HG03196 (cell line): ENCODE results near the gene FOXK1.
A peak's percentile ranks its signal among the peaks of the same experiment; 100 is the strongest.
"Not testable (repeated sequence)": the region's sequence is repeated elsewhere in the genome, so short reads cannot be mapped to it uniquely, and the experiment has no call there.

Experiments used
- ATAC-seq: cut with Tn5 transposase; IDR thresholded peaks from one replicate; pipeline ENCODE4 v1.9.1; 2021; ENCODE audit not compliant: unreplicated experiment

The FOXK1 gene

DNA sequence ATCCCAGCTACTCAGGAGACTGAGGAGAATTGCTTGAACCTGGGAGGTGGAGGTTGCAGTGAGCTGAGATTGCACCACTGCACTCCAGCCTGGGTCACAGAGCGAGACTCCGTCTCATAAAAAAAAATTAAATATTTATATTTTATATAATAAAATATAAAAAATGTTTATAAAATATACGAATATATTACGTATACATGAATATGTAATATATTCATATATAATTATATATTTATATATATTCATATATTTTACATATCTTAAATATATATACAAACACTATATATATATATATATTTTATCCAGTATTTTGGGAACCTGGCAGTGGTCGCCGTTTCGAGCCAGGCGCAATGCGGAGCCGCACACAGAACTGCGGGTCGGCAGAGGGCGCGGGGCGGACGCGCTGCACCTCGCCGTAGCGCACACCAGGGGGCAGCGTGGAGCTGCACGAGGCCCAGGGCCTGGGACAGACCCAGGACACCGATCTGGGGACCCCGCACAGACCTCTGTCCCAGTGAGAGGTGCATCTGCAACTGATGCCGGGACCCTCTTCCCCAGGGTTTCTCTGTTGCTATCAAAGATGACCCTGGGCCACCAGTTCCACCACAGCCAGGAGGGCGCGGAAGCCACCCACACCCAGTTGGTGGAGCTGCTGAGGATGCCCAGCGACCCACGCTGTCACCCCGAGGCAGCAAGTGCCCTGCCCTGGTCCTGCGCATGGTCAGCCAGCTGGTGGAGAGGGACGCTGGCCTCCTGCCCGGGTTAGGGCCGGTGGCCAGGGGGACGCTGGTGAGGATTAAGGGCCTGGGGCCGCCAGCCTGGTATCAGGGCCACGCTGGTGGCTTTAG is 116.0 kb downstream of the FOXK1 start:
- ATAC-seq: peak; percentile 63

DNA sequence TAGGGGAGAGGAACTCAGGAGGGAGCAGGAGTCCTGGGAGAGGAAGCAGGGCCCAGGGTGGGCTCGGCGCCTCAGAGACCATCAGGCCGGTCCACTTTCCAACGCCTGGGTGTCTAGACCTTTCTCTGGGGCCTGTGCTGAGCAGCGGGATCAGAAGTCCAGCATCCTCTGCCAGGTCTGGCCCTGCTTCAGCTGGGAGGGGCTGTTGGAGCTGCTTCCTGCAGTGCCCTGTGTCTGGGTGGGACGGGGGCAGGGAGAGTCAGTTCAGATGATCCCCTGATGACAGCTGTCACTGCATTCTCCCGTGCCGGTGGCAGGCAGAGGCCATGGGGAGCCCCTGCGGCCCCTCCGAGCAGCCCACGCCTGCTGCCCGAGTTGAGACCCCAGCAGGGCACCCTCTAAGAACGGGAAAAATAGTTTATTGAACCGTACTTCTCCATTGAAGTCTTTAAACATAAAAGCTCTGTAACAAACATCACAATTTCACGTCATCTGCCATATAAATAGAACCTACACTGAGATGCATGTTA is 116.7 kb downstream of the FOXK1 start:
- no peak for ATAC-seq

DNA sequence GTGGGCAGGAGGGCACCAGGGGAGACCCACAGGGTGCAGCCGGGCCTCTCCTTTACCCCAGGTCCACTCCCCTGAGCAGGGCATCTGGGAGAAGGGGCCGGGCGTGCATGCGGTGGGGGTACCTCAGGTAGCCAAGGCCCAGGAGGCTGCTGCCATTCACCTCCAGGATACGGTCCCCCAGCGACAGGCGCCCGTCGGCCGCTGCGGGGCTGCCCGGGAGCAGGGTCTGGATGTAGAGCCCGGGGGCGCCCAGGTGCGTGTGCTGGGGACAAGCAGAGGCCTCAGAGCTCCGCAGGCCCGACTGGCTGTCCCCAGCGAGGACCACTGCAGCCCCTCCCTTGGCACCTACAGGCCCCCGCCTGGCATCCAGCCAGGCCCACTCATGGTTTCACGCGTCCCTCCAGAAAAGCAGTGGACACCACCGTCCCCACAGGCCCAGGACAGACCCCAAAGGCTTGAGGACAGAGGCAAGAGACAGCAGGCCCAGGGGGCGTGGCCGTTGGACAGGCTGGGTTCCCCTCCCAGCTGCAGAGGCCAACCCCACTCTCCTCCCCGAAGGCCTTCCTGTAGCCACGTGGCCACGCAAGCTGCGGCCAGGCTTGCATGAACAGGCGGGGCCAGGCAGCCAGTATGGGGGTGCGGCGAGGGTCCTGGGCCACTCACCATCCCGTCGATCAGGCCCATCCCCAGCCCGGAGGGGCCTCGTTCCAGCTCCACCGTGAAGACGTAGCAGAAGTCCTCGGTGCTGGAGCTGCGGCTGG is 117.6 kb downstream of the FOXK1 start:
- no peak for ATAC-seq

DNA sequence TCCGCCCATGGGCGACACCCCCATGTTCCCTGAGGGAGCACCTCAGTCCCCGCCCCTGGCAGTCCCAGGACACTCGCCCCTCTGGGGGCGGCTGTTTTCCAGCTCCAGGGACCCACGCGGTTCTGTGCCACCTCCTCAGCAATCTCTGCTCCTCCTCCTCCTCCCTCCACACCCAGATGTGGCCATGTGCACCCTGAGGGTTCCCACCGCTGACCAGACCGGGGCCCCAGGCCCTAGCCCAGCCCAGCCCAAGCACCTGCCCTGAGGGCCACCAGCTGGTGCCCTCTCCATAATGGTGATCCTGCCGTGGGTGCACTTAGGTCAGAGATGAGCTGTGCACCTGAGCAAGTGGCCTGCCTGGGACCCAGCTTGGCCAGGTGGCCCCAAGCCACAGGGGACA is 118.4 kb downstream of the FOXK1 start:
- no peak for ATAC-seq

DNA sequence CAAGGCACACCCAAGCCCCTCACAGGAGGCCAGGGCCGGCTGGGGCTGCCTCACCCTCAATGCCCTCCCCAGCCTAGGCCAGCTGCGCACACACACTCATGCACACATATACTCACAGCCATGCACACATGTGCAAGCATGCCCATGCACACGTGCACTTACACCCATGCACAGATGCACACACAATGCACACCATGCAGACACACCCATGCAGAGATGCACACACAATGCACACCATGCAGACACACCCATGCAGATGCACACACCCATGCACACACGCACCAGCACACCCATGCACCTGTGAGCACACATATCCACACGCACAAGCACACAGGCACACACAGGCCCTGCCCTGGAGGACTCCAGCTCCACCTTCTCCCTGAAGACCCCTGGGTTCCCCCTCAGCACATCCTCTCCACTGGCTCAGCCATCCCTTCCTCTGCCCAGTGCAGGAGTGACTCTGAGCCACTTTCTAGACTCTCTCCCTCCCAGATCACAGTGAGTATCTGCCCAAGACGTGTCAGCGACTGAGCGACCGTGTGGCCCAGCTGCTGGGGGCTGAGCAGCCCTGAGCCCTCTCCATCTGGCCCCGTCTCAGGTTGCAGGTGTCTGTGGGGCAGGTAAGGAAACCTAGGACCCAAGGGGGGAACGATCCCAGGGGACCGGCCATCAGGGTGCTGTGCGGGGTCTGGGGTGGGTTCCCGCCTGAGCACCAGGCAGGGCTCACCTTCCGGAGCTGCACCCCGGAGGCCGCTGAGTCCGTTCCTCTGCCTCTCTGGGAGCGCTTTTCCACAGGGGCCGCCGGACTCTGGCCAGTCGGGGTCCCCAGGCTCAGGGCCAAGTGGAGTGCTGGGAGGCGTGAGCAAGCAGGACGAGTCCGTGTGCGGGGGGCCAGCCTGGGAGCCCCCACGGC is 119.1 kb downstream of the FOXK1 start:
- no peak for ATAC-seq

DNA sequence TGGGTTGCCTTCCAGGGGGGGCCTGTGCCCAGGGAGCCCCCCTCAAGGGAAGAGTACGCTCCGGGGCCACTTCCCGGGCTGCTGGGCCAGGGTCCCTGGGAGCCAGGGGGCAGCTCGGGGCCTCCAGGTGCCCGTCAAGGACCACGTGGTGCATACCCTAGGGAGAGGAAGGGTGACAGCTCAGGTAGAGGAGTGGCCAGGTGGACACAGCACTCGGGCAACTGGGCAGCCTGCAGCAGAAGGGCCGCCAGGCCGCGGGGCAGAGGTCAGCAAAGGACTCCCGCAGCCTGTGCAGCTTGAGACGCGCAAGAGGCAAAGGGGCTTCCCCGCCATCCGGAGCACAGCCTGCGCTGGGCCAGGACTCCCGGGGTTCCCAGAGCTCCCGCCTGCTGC is 119.7 kb downstream of the FOXK1 start:
- no peak for ATAC-seq

DNA sequence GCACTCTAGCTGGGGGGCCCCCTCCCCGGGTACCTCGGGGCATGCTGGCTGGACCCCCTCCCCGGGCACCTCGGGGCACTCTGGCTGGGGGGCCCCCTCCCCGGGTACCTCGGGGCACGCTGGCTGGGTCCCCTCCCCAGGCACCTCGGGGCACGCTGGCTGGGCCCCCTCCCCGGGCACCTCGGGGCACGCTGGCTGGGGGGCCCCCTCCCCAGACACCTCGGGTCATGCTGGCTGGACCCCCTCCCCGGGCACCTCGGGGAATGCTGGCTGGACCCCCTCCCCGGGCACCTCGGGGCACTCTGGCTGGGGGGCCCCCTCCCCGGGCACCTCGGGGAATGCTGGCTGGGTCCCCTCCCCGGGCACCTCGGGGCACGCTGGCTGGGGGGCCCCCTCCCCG is 120.5 kb downstream of the FOXK1 start:
- ATAC-seq: not testable (repeated sequence)

DNA sequence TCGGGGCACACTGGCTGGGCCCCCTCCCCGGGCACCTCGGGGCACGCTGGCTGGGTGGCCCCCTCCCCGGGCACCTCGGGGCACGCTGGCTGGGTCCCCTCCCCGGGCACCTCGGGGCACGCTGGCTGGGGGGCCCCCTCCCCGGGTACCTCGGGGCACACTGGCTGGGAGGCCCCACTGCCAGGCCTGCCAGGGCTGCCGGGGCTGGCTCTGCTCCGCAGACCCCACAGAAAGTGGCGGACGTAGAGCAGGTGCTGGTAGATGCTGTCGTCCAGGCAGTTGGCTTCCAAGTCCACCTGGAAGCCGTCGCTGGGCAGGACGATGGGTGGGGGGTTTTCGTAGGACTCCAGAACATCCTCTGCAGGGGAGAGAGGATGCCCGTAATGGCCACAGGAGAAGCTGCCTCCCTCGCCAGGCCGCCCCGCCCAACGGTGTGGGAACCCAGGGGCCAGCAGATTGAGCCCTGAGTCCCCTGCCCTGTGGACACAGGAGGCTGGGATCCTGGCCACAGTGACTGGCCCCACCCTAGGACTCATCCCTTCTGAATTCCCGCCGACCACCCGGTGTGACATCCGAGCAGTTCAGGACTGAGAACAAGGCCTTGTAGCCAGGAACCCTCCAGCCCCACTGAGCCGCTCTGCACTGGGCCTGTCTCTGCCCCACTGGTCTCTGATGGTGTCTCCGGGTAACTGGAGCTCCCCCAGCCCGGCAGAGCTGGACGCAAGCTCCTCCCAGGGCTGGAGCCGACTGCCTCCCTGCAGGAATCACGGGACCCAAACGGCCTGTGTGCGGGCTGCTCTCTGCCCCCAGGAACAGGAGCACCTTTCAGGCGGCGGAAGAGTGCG is 121.5 kb downstream of the FOXK1 start:
- ATAC-seq: no peak

DNA sequence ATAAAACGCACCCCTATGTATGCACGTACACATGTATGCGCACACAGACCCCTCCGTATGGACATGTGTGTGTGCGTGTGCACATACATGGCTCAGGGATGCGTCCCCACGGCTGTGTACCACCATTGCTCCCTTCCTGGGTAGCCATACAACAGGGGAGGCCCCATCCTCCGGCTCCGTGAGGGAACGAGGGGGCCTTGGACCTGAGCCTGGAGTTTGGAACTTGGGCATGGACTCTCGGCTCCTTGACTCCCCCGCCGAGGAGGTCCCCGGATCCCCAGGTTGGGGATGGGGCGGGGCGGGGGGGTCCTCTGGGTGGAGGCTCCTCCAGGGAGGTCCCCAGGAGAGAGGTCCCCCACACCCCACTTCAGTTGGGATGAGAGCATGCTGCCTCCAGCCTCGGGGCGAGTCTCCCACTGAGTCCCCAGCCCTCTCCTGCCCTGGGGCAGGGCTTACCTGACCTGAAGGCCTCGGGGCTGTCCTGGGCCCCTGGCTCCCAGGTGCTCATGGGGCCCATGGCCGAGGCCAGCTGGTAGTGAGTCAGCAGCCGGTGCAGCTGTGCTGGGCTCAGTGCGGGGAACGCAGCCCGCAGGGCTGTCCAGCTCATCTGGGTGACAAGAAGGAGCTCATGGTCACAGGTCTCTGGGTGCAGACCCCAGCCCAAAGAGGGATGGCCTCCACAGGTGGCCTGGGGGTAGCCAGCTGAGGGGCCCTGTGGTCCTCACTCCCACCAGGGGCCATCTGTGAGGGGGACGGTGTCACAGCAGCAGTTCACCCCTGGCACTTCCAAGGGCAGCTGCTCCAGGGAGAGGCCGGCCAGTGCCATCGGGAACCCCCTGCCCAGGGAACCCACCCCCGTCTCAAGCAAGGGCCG is 123.3 kb downstream of the FOXK1 start:
- ATAC-seq: no peak

DNA sequence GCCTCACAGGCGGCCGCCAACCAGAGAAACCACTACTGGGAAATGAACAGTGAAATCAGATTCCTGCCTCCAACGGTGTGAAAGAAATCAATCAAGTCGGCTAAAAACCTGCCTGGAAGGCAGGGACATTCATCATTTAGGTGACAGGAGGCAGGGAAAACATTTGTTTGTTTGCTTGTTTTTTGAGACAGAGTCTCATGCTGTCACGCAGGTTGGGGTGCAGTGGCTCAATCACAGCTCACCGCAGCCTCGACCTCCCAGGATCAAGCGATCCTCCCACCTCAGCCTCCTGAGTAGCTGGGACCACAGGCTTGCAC is 123.8 kb downstream of the FOXK1 start:
- no peak for ATAC-seq

DNA sequence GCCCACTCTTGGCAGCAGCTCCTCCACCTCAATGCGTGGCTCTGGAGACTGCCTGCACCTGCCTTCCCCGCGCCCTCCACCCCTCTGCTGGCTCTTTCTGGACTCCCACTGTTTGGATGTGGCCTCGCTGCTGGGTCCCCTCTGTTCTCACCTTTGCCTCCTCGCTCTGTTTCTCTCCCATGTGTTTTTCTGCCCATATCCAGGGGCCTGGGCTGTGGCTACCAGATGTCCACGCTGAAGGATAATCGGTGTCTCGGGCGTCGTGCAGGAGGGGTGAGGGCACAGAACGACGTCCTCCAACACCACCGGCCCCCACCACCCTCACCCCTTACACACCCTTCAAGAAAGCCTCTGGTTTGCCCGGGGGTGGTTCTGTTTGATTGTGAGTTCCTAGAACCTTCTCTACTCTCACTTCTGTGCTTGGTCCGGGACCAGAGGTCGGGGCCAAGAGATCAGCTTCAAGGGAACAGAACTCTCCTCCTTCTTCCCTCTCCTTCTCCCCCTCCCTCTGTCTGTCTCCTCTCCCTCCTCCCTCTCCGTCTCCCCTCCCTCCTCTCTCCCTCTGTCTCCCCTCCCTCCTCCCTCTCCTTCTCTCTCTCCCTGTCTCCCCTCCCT is 125.0 kb downstream of the FOXK1 start:
- ATAC-seq: no peak

DNA sequence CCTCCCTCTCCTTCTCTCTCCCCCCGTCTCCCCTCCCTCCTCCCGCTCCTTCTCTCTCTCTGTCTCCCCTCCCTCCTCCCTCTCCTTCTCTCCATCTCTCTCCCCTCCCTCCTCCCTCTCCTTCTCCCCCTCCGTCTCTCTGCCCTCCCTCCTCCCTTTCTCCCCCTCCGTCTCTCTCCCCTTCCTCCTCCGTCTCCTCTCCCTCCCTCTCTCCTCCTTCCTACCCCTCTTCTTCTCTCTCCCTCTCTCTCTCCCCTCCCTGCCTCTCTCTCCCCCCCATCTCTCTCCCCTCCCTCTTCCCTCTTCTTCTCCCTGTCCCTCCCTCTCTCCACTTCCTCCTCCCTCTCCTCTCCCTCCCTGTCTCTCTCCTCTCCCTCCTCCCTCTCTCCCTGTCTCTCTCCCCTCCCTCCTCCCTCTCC is 125.5 kb downstream of the FOXK1 start:
- no peak for ATAC-seq

DNA sequence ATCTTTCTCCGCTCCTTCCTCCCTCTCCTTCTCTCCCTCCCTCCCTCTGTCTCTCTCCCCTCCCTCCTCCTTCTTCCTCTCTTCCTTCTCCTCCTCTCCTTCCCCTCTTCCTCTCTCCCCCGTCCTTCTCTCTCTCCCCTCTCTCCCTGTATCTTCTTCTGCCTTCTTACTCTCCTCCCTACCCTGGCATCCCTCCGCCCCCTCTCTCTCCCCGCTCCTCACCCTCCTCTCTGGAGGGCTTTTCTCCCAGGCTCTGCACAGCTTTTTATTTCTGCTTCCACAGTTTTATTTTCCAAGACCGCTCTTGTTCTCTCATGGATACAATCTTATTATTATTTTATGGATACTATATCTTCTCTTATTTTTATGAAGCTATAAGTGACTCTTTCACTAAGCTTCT is 125.9 kb downstream of the FOXK1 start:
- no peak for ATAC-seq

DNA sequence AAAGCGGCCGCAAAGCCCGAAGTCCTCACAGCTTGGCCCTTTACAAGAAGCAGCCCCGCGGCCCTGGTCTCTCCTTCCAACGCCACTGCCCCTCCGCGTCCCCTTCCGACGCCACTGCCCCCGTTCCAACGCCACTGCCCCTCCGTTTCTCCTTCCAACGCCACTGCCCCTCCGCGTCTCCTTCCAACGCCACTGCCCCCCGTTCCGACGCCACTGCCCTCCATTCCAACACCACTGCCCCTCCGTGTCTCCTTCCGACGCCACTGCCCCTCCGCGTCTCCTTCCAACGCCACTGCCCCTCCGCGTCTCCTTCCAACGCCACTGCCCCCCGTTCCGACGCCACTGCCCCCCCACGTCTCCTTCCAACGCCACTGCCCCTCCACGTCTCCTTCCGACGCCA is 126.5 kb downstream of the FOXK1 start:
- no peak for ATAC-seq

DNA sequence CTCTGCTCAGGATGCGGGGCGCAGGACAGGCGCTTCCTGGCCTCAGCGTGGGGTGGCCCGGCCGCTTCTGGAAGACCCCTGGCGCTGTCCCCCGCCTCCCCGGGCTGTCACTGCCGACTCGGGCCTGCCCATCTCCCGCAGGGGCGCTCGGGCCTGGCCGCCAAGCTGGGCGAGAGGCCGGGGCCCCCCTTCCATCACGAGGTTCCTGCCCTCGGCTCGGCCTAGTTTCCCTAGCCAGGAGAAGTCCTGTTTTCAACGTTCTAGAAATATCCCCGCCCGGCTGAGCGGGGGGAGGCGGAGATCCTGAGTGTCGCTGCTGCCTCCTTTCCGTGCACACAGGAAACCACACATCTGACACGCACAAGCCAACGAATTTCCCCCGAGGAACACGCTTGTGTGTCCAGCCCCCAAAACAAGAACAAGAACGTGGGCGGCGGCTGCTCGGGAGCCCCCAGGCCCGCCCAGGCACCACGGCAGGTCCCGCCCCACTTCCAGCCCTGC is 127.0 kb downstream of the FOXK1 start:
- no peak for ATAC-seq

DNA sequence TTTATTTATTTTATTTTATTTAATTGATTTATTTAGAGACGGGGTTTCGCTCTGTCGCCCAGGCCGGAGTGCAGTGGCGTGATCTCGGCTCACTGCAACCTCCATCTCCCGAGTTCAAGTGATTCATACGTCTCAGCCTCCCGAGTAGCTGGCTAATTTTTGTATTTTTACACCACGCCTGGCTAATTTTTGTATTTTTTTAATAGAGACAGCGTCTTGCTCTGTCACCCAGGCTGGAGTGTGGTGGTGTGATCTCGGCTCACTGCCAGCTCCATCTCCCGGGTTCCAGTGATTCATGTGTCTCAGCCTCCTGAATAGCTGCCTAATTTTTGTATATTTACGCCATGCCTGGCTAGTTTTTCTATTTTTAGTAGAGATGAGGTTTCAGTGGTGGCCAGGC is 127.6 kb downstream of the FOXK1 start:
- ATAC-seq: no peak

DNA sequence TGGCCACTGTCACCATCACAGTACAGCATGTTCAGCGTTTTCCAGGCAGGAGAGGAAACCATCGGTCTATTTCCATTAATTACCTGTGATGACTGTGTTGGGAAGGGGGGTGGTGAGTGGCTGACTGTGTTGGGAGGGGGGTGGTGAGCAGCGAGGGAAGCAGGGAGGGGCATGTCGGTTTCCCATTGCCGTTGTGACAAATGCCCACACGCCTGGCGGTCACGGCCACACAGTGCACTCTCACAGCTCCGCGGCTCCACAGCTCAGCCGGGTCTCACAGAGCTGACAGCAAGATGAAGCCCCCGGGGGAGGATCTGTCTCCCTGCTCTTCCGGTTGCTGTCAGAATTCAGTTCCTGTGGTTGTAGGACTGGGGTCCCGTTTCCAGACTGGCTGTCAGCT is 132.3 kb downstream of the FOXK1 start:
- ATAC-seq: no peak

DNA sequence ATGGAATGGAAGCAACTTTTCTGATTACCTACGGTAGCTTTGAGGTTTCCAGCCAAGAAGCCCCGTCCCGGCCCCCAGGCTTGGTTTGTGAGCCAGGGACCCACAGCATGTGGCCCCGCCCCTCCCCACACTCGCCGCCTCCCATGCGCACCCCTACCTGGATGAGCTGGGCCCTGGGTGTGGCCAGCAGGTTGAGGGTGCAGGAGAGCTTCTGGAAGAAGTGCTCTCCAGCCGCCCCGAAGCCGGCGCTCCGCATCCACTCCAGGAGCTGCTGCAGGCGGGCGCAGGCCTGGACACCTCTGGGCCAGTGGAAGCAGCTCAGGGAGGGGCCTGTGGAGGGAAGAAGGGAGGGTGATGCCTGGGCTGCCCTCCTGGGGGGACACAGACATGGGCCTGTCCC is 133.0 kb downstream of the FOXK1 start:
- ATAC-seq: no peak
